Psoas muscle (tissue), 8 donors: ENCODE measurements around the gene UGT1A7. TPM values are rescaled to one million over a fixed set of nuclear protein-coding genes. Genes with fewer than 3 reads are reported as not detected.

Experiments used
- ATAC-seq, 4 donors: fragments of 200-7000 bp; cut with Tn5 transposase; one replicate each; pipeline ENCODE4 v1.9.1; 2020; ENCODE audit warnings: moderate library complexity in 3 of 4, mild to moderate bottlenecking in 2 of 4
- DNase-seq, 2 donors: peaks; one replicate each; pipeline ENCODE4 v3.0.0-alpha.2; 2020
- H3K27ac ChIP-seq: fragments of 200-600 bp; one replicate; pipeline ENCODE4 v1.8.0; 2022
- H3K27me3 ChIP-seq, 3 donors: fragments of 200-600 bp in 1 of 3; one replicate each; pipeline versions ENCODE4 v1.6.1 to v1.8.0; 2013 to 2022; ENCODE audit warnings: low read length in 2 of 3, mild to moderate bottlenecking in 2 of 3, moderate library complexity in 1 of 3; ENCODE audit not compliant: insufficient read depth in 3 of 3
- H3K36me3 ChIP-seq, 2 donors: fragments of 200-600 bp in 1 of 2; one replicate each; pipeline versions ENCODE4 v1.6.1 to v1.8.0; 2013 to 2022; ENCODE audit warnings: low read depth in 1 of 2, mild to moderate bottlenecking in 1 of 2, moderate library complexity in 1 of 2; ENCODE audit not compliant: insufficient read depth in 1 of 2
- H3K4me1 ChIP-seq: fragments of 200-600 bp; one replicate; pipeline ENCODE4 v1.8.0; 2022
- H3K4me3 ChIP-seq: fragments of 200-600 bp; one replicate; pipeline ENCODE4 v1.8.0; 2022; ENCODE audit warnings: mild to moderate bottlenecking
- H3K9me3 ChIP-seq: fragments of 200-600 bp; one replicate; pipeline ENCODE4 v1.8.0; 2022
- CTCF ChIP-seq: fragments of 200-600 bp; IDR thresholded peaks from one replicate; pipeline ENCODE4 v1.8.0; 2022; ENCODE audit warnings: antibody characterized with exemption
- WGBS, 3 donors: extraction: QIAGEN DNeasy Blood & Tissue Kit; methylation state at CpG; one replicate each; pipeline versions ENCODE4 v1.1.6 to v1.1.7; 2013; 5-methylcytosine and 5-hydroxymethylcytosine counted together
- intact Hi-C, 2 donors: fragments of 100-400 bp; cut with DNase I; formaldehyde crosslinking; loops; one replicate each; pipeline versions ENCODE4 v1.11.0 to v1.14.2; 2022
- polyA plus RNA-seq, 3 donors: library from polyadenylated mRNA; stranded (reverse); fragments of 200-250 nt; gene quantifications; one replicate each; pipeline ENCODE4 v1.2.3, GENCODE V29; 2013
- total RNA-seq, 4 donors: library from RNA; stranded (reverse); fragmentation: NEBNext Ultra II Directional in 2 of 4; extraction: Animal tissue kit (Norgen Biotek cat#: 25700) in 2 of 4; gene quantifications; one replicate each; pipeline versions ENCODE4 v1.2.1 to v1.2.4, GENCODE V29; 2021 to 2023
- donor health status: healthy with polysubstance abuse.
- donor health status: DM: no; HTN: no; CAD: no; lungs with moderate emphysema.
- donor health status: Bipolar disorder and iron deficiency.
- donor health status: healthy.
- donor health status: DM: yes; HTN: yes; CAD: no.
- donor health status: DM: no; HTN: no; CAD: no.
- donor health status: DM: no; HTN: no; CAD: no.
- donor health status: DM: yes; HTN: yes; CAD: no.

The UGT1A7 gene
- total and polyA plus RNA-seq, 7 donors, result not detected

DNA sequence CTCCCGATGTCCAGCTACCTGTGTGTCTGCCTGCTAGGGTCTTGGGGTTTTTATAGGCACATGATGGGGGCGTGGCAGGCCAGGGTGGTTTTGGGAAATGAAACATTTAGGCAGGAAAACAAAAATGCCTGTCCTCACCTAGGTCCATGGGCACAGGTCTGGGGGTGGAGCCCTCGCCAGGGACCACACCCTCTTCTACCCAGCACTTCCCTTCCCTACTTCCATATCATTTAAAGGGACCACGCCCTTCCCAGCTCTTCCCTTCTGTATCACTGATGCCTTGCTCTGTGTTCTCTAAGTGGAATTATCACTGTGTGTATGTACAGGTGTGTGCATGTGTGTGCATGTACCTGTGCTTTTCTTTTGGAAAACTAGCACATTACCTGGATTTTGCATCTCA, 84.7 kb downstream of the UGT1A7 start:
- no peak for DNase-seq
- intact Hi-C loops, result no loop called here
- Histone ChIP-seq H3K4me3 (no peak overlapping the region), H3K27ac (no peak overlapping the region), H3K9me3 (no peaks in the 10 kb centered on the region), H3K27me3 (peaks cover 0 to 3% (median 2%) of the 10 kb centered on the region in 3 donors), H3K36me3 (no peaks in the 10 kb centered on the region), H3K4me1 (no peaks in the 10 kb centered on the region)
- no peak for TF ChIP-seq CTCF
- ATAC-seq, result no peak
- WGBS, 3 donors, result 74 to 83% (median 78%) methylated on average over 4 of the region's 4 CpGs

DNA sequence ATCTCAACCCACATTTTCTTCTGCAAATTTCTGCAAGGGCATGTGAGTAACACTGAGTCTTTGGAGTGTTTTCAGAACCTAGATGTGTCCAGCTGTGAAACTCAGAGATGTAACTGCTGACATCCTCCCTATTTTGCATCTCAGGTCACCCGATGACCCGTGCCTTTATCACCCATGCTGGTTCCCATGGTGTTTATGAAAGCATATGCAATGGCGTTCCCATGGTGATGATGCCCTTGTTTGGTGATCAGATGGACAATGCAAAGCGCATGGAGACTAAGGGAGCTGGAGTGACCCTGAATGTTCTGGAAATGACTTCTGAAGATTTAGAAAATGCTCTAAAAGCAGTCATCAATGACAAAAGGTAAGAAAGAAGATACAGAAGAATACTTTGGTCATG, 86.4 kb downstream of the UGT1A7 start:
- H3K27me3 ChIP-seq, result peaks cover 0 to 3% (median 2%) of the 10 kb centered on the region in 3 donors
- intact Hi-C loops, result no loop called here

GRCh38 chr2:233769260-233769659, 87.6 kb downstream of the UGT1A7 start:
- H3K4me3 ChIP-seq, result no peak overlapping the region
- 88 to 92% (median 89%) methylated on average over 9 of the region's 9 CpGs for WGBS, 3 donors
- DNase-seq (no peak), ATAC-seq (no peak)
- H3K36me3 ChIP-seq, result no peaks in the 10 kb centered on the region
- no peak overlapping the region for H3K27ac ChIP-seq
- H3K27me3 ChIP-seq, result peaks cover 0 to 3% (median 2%) of the 10 kb centered on the region in 3 donors
- TF ChIP-seq CTCF, result no peak
- intact Hi-C loops, result no loop called here
- H3K9me3 ChIP-seq, result no peaks in the 10 kb centered on the region
- no peaks in the 10 kb centered on the region for H3K4me1 ChIP-seq

More for the DNA sequence above, 86.4 kb downstream of the UGT1A7 start:
- DNase-seq (no peak), ATAC-seq (no peak)
- H3K36me3 ChIP-seq, result no peaks in the 10 kb centered on the region
- no peak overlapping the region for H3K27ac ChIP-seq
- 76 to 78% (median 76%) methylated on average over 4 of the region's 4 CpGs for WGBS, 3 donors
- H3K4me1 ChIP-seq, result no peaks in the 10 kb centered on the region
- no peak overlapping the region for H3K4me3 ChIP-seq
- no peak for TF ChIP-seq CTCF
- H3K9me3 ChIP-seq, result no peaks in the 10 kb centered on the region

DNA sequence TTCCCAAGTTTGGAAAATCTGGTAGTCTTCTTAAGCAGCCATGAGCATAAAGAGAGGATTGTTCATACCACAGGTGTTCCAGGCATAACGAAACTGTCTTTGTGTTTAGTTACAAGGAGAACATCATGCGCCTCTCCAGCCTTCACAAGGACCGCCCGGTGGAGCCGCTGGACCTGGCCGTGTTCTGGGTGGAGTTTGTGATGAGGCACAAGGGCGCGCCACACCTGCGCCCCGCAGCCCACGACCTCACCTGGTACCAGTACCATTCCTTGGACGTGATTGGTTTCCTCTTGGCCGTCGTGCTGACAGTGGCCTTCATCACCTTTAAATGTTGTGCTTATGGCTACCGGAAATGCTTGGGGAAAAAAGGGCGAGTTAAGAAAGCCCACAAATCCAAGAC, 90.5 kb downstream of the UGT1A7 start:
- no peaks in the 10 kb centered on the region for H3K36me3 ChIP-seq
- peaks cover 0 to 3% (median 2%) of the 10 kb centered on the region in 3 donors for H3K27me3 ChIP-seq
- DNase-seq (no peak), ATAC-seq (no peak)
- no peak overlapping the region for H3K4me3 ChIP-seq
- no peak overlapping the region for H3K27ac ChIP-seq
- H3K4me1 ChIP-seq, result no peaks in the 10 kb centered on the region
- no peaks in the 10 kb centered on the region for H3K9me3 ChIP-seq
- WGBS, 3 donors, result 85 to 89% (median 87%) methylated on average over 16 of the region's 16 CpGs
- intact Hi-C loops, result no loop called here
- no peak for TF ChIP-seq CTCF

DNA sequence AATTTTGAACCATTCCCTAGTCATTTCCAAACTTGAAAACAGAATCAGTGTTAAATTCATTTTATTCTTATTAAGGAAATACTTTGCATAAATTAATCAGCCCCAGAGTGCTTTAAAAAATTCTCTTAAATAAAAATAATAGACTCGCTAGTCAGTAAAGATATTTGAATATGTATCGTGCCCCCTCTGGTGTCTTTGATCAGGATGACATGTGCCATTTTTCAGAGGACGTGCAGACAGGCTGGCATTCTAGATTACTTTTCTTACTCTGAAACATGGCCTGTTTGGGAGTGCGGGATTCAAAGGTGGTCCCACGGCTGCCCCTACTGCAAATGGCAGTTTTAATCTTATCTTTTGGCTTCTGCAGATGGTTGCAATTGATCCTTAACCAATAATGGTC, 90.9 kb downstream of the UGT1A7 start:
- ATAC-seq (no peak), DNase-seq (no peak)
- H3K36me3 ChIP-seq, result no peaks in the 10 kb centered on the region
- intact Hi-C loops, result no loop called here
- no peaks in the 10 kb centered on the region for H3K4me1 ChIP-seq
- H3K27me3 ChIP-seq, result peaks cover 0 to 3% (median 2%) of the 10 kb centered on the region in 3 donors
- 55 to 71% (median 64%) methylated on average over 5 of the region's 5 CpGs for WGBS, 3 donors
- H3K27ac ChIP-seq, result no peak overlapping the region
- H3K9me3 ChIP-seq, result no peaks in the 10 kb centered on the region
- no peak overlapping the region for H3K4me3 ChIP-seq
- TF ChIP-seq CTCF, result no peak
